ENCODE data around the gene SHH.
"Not testable (repeated sequence)": the region's sequence is repeated elsewhere in the genome, so short reads cannot be mapped to it uniquely, and the experiment has no call there.

SHH gene

GRCh38 chr7:155843426-155844018 lies 31.3 kb upstream of the SHH start:
- DNase-seq (ENCODE audit: low read depth in 3 of 3, low spot score in 1 of 3), result no peak

- DNase-seq (ENCODE audit: low read depth in 3 of 3, low spot score in 1 of 3), result no peak
Measured at GRCh38 chr7:155842496-155843265, 30.4 kb upstream of the SHH start.

- DNase-seq (ENCODE audit: low read depth in 3 of 3, low spot score in 1 of 3), result no peak
Measured at GRCh38 chr7:155840909-155841308, 28.6 kb upstream of the SHH start.

GRCh38 chr7:155840262-155840885 lies 28.1 kb upstream of the SHH start:
- DNase-seq (ENCODE audit: low read depth in 3 of 3, low spot score in 1 of 3), result no peak

- DNase-seq (ENCODE audit: low read depth in 3 of 3, low spot score in 1 of 3), result no peak
Measured at GRCh38 chr7:155839461-155839860, 27.2 kb upstream of the SHH start.

GRCh38 chr7:155838312-155838711 lies 26.0 kb upstream of the SHH start:
- not testable (repeated sequence) for DNase-seq (ENCODE audit: low read depth in 3 of 3, low spot score in 1 of 3)

- no peak for DNase-seq (ENCODE audit: low read depth in 3 of 3, low spot score in 1 of 3)
Measured at GRCh38 chr7:155837126-155837479, 24.8 kb upstream of the SHH start.

GRCh38 chr7:155836216-155837125 lies 24.2 kb upstream of the SHH start:
- no peak for DNase-seq (ENCODE audit: low read depth in 3 of 3, low spot score in 1 of 3)

GRCh38 chr7:155835446-155836215 lies 23.4 kb upstream of the SHH start:
- DNase-seq (ENCODE audit: low read depth in 3 of 3, low spot score in 1 of 3), result no peak

- DNase-seq (ENCODE audit: low read depth in 3 of 3, low spot score in 1 of 3), result no peak
Measured at GRCh38 chr7:155834486-155835048, 22.3 kb upstream of the SHH start.

GRCh38 chr7:155833651-155834050 lies 21.4 kb upstream of the SHH start:
- no peak for DNase-seq (ENCODE audit: low read depth in 3 of 3, low spot score in 1 of 3)

- DNase-seq (ENCODE audit: low read depth in 3 of 3, low spot score in 1 of 3), result no peak
Measured at GRCh38 chr7:155832581-155832981, 20.3 kb upstream of the SHH start.

- DNase-seq (ENCODE audit: low read depth in 3 of 3, low spot score in 1 of 3), result no peak
Measured at GRCh38 chr7:155831807-155832524, 19.7 kb upstream of the SHH start.

- no peak for DNase-seq (ENCODE audit: low read depth in 3 of 3, low spot score in 1 of 3)
Measured at GRCh38 chr7:155830961-155831806, 18.9 kb upstream of the SHH start.

GRCh38 chr7:155829796-155830470 lies 17.7 kb upstream of the SHH start:
- no peak for DNase-seq (ENCODE audit: low read depth in 3 of 3, low spot score in 1 of 3)

- no peak for DNase-seq (ENCODE audit: low read depth in 3 of 3, low spot score in 1 of 3)
Measured at GRCh38 chr7:155825336-155825735, 13.1 kb upstream of the SHH start.

- no peak for DNase-seq (ENCODE audit: low read depth in 3 of 3, low spot score in 1 of 3)
Measured at GRCh38 chr7:155824227-155824886, 12.1 kb upstream of the SHH start.

- no peak for DNase-seq (ENCODE audit: low read depth in 3 of 3, low spot score in 1 of 3)
Measured at GRCh38 chr7:155821851-155822250, 9.6 kb upstream of the SHH start.

Measured in stimulated activated CD4-positive, alpha-beta T cell treated with anti-CD3 and anti-CD28 coated beads, TNF-alpha, amount 100 ng/mL, for 1 hour (primary cell).